Measurements from ENCODE around the gene LCN10. TPM values are rescaled to one million over a fixed set of nuclear protein-coding genes. Genes with fewer than 3 reads are reported as not detected.
"Not testable (repeated sequence)": the region's sequence is repeated elsewhere in the genome, so short reads cannot be mapped to it uniquely, and the experiment has no call there.

LCN10 gene
- total and polyA plus RNA-seq, 2 of the 13 experiments (the other 11 are each of a cell fraction or from before 2014, with no cell fraction given): 0.53 to 0.61 TPM

DNA sequence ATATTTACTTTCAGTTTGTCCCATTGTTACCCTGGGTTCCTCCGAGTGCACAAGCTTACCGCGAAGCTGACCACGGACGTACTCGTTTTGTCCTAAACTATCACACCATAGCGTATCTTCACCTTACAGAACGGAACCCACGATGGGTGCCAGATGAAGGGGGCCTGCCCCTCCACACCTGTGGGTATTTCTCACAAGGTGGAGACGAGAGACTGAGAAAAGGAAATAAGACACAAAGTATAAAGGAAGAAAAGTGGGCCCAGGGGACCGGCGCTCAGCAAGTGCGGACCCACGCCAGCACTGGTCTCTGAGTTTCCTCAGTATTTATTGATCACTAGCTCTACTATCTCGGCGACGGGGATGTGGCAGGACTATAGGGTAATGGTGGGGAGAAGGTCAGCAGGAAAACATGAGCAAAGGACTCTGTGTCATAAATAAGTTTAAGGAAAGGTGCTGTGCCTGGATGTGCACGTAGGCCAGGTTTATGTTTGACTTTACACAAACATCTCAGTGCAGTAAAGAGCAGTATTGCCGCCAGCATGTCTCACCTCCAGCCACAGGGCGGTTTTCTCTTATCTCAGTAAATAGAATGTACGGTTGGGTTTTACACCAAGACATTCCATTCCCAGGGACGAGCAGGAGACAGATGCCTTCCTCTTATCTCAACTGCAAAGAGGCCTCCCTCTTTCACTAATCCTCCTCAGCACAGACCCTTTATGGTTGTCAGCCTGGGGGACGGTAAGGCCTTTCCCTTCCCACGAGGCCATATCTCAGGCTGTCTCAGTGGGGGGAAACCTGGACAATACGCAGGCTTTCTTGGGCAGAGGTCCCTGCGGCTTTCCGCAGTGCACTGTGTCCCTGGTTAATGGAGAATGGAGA is 46.1 kb upstream of the LCN10 start (continued):
- TF ChIP-seq HNRNPL (IDR thresholded peaks at IDR 0.05; ENCODE audit: low read depth, low read length) (0 out of 2 replicates have a peak, but pooled peaks have one; percentile 24), SAP130 (CRISPR knock-in tag; IDR thresholded peaks at IDR 0.05; ENCODE audit: low read depth) (peak; percentile 67; the same call in 1 of the 2 replicates), ZBTB43 (CRISPR knock-in tag; conservative IDR thresholded peaks at IDR 0.05) (0 out of 2 replicates have a peak, but pooled peaks have one; percentile 14), HDAC2 (CRISPR knock-in tag; IDR thresholded peaks at IDR 0.05) (peak; percentile 52; the same call in 1 of the 2 replicates), NAIF1 (CRISPR knock-in tag; IDR thresholded peaks at IDR 0.05; ENCODE audit: borderline replicate concordance) (peak; percentile 56), TCF12 (CRISPR knock-in tag; IDR thresholded peaks at IDR 0.05) (peak; percentile 87; the same call in 1 of the 2 replicates), RXRB (CRISPR knock-in tag; IDR thresholded peaks at IDR 0.05; ENCODE audit: borderline replicate concordance) (peak; percentile 85), FOXA3 (CRISPR knock-in tag; IDR thresholded peaks at IDR 0.05) (0 out of 2 replicates have a peak, but pooled peaks have one; percentile 37), IKZF4 (CRISPR knock-in tag; IDR thresholded peaks at IDR 0.05; ENCODE audit: borderline replicate concordance, low read depth, not compliant biosample characterization) (peak; percentile 72), RBFOX2 (IDR thresholded peaks at IDR 0.05; ENCODE audit: low read depth, low read length) (peak; percentile 74; the same call in 1 of the 2 replicates), MYC (CRISPR knock-in tag; IDR thresholded peaks at IDR 0.05; ENCODE audit: borderline replicate concordance) (peak; percentile 58), PAXIP1 (CRISPR knock-in tag; conservative IDR thresholded peaks at IDR 0.05) (peak; percentile 90), BRCA1 (CRISPR knock-in tag; IDR thresholded peaks at IDR 0.05) (peak; percentile 28; the same call in 1 of the 2 replicates), POLR2A (IDR thresholded peaks at IDR 0.05; ENCODE audit: insufficient read depth in 1 of 2, low read depth in 2 of 2, low read length in 2 of 2) (peak in 1 of 2 experiments; percentile 19; a peak in 1 of 4 replicates), SOX6 (CRISPR knock-in tag; IDR thresholded peaks at IDR 0.05) (peak; percentile 73), MLX (CRISPR knock-in tag; IDR thresholded peaks at IDR 0.05) (peak; percentile 27)
- TF ChIP-seq, protein P1, sequence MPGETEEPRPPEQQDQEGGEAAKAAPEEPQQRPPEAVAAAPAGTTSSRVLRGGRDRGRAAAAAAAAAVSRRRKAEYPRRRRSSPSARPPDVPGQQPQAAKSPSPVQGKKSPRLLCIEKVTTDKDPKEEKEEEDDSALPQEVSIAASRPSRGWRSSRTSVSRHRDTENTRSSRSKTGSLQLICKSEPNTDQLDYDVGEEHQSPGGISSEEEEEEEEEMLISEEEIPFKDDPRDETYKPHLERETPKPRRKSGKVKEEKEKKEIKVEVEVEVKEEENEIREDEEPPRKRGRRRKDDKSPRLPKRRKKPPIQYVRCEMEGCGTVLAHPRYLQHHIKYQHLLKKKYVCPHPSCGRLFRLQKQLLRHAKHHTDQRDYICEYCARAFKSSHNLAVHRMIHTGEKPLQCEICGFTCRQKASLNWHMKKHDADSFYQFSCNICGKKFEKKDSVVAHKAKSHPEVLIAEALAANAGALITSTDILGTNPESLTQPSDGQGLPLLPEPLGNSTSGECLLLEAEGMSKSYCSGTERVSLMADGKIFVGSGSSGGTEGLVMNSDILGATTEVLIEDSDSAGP (CRISPR knock-in tag; IDR thresholded peaks at IDR 0.05; ENCODE audit: borderline replicate concordance): peak; percentile 53; the same call in 1 of the 2 replicates
- TF ChIP-seq TCF12, SOX6 (IDR thresholded peaks at IDR 0.05): not testable (repeated sequence)
